NT2/D1 (cell line): ENCODE results near the gene SHISA6.

Experiments
- SUZ12 ChIP-seq: IDR thresholded peaks from 2 replicates; pipeline ENCODE4 v1.6.1; 2011; ENCODE audit not compliant: insufficient read length, insufficient read depth; ENCODE audit errors: extremely low read depth
- YY1 ChIP-seq: IDR thresholded peaks from 2 replicates; pipeline ENCODE4 v1.6.1; 2011; ENCODE audit not compliant: insufficient read length, insufficient read depth
- ZNF274 ChIP-seq: IDR thresholded peaks from 2 replicates; pipeline ENCODE4 v1.6.1; 2011; ENCODE audit warnings: mild to moderate bottlenecking, low read depth, low read length

GRCh38 chr17:11251561-11252107, 10.6 kb downstream of the SHISA6 start:
- TF ChIP-seq SUZ12 (no peak), YY1 (no peak), ZNF274 (no peak)
